Measurements from ENCODE around the gene HSD17B14. TPM values are rescaled to one million over a fixed set of nuclear protein-coding genes. Genes with fewer than 3 reads are reported as not detected.

The HSD17B14 gene
- total RNA-seq, 1 donor from 2014 or later: 24.4 TPM

DNA sequence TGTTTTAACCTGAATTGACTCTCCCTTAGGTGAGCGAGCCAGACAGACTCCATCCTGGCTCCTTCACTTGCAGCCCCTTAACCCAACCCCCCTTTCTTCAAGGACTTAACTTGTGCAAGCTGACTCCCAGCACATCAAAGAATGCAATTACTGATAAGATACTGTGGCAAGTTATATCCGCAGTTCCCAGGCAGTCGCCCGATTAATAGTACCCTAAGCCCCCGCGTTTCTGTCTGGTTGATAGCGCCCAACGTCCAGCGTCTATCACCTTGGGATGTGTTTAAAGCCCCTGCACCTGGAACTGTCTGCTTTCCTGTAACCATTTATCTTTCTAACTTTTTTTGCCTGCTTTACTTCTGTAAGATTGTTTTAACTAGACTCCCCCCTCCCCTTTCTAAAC, 6.2 kb downstream of the HSD17B14 start:
- DNase-seq (ENCODE audit: low spot score): no peak

GRCh38 chr19:48826606-48827020, 9.7 kb downstream of the HSD17B14 start:
- no peak for DNase-seq (ENCODE audit: low spot score)

DNA sequence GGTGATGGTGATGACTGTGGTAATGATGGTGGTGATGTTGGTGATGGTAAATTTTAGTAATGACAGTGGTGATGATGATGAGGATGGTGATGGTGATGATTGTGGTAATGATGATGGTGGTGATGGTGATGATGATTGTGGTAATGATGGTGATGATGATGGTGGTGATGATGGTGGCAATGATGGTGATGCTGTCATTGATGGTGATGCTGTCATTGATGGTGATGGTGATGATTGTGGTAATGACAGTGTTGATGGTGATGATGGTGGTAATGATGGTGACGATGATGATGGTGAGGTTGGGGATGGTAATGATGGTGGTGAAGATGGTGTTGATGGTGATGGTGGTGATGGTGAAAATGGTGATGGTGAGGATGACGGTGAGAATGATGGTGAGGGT, 13.8 kb downstream of the HSD17B14 start:
- no peak for DNase-seq (ENCODE audit: low spot score)

DNA sequence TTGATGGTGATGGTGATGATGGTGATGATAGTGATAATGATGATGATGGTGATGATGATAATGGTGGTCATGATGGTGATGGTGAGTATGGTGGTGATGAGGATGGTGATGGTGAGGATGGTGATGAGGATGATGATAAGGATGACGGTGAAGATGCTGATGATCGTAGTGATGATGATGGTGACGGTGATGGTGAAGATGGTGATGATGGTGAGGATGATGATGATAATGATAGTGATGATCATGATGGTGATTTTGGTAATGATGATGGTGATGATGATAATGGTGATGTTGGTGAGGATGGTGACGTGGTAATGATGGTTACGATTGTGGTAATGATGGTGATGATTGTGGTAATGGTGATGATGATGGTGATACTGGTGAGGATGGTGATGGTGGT, 14.7 kb downstream of the HSD17B14 start:
- DNase-seq (ENCODE audit: low spot score): no peak

DNA sequence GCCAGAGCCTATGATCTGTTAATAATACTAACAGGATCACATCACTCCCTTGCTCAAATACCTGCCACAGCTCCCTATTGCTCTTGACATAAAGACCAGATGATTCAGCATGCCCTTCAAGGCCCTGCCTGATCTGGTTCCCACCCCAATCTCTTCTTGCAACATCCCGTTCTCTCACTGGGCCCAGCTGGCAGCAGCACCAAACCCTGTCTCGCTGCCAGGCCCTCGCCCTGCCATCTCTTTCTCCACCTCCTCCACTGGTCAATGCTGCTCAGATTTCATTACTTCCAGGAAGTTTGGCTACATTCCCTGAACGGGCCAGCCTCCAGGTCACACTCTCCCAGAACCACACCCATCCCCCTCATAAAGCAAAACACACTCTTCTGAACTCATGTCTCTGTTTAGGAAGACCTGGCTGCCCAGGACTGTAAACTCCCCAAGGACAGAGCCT, 16.9 kb downstream of the HSD17B14 start:
- DNase-seq (ENCODE audit: low spot score): peak; percentile 92

- no peak for DNase-seq (ENCODE audit: low spot score)
These were observed 18.0 kb downstream of the HSD17B14 start for GRCh38 chr19:48818234-48818820.

DNA sequence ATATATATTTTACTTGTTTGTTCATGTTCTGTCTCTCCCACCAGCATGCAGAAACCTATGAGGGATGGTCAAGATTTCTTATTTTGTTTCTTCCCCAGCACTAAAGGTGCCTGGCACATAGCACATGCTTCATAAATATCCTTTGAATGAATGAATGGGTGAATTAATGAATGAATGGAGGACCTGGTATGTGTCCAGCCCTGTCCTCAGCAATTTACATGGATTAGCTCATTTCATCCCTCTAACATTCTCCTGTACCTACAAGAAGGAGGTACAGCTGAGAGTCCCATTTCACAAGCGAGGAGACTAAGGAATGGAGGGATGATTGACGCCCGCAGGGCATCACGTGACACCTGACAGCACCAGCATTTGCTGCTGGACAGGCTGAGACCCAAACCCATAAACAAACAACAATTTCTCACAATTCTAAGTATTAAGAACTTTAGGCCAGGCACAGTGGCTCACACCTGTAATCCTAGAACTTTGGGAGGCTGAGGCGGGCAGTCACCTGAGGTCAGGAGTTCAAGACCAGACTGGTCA, 18.6 kb downstream of the HSD17B14 start:
- no peak for DNase-seq (ENCODE audit: low spot score)

- no peak for DNase-seq (ENCODE audit: low spot score)
These were observed 20.3 kb downstream of the HSD17B14 start for GRCh38 chr19:48815870-48816501.

DNA sequence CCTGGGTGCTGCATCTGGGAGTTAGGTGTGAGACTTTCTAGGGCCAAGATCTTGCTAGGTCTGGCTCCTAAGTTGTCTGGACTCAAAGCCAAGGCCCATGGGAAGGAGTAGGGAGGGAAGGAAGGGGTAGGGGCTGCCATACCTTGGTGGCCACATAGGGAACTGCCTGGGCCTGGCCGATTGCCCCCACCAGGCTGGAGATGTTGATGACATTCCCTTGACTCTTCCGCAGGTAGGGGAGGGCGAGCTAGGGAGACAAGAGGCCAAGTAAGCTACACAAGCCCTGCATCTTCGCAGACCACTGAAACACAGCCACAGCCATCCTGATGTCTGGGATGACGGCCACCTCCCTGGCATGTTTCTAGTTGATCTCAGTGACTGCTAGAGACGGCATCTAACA, 21.4 kb downstream of the HSD17B14 start:
- DNase-seq (ENCODE audit: low spot score): no peak

- DNase-seq (ENCODE audit: low spot score): no peak
These were observed 23.0 kb downstream of the HSD17B14 start for GRCh38 chr19:48813123-48813913.

GRCh38 chr19:48812094-48812929, 24.0 kb downstream of the HSD17B14 start:
- peak; percentile 91 for DNase-seq (ENCODE audit: low spot score)

- DNase-seq (ENCODE audit: low spot score): no peak
These were observed 26.1 kb downstream of the HSD17B14 start for GRCh38 chr19:48810151-48810550.

DNA sequence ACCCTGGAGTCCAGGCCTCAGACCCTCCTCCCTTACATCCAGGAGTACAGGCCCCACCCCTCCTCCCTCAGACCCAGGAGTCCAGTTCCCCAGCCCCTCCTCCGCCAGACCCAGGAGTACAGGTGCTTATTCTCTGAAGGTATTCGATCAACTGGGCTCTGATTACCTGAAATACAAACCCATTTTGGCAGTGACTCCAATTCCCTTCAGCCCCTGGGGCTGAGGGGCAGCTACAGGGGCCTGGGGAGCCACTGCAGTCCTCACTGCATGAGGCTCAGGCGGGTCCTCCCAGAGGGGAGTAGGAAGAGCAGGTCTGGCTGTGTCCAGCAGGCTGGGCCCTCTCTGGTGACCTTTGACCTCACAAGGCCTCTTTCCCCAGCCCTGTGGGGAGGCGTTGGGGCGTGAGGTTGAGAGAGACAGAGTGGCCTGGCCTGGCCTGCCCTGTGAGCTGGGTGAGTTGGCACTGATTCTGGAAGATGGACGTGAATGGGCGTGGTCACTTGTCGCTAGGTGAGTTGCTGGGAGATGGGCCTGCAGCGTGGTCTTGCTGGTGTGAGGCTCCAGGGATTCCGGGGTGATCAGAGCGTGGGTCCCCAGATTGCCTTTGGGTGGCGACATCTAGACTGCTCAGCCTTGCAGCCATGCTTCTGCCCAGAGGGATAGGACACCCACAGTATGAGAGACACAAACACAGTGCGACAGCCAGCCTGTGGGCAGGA, 28.5 kb downstream of the HSD17B14 start:
- DNase-seq (ENCODE audit: low spot score): no peak

DNA sequence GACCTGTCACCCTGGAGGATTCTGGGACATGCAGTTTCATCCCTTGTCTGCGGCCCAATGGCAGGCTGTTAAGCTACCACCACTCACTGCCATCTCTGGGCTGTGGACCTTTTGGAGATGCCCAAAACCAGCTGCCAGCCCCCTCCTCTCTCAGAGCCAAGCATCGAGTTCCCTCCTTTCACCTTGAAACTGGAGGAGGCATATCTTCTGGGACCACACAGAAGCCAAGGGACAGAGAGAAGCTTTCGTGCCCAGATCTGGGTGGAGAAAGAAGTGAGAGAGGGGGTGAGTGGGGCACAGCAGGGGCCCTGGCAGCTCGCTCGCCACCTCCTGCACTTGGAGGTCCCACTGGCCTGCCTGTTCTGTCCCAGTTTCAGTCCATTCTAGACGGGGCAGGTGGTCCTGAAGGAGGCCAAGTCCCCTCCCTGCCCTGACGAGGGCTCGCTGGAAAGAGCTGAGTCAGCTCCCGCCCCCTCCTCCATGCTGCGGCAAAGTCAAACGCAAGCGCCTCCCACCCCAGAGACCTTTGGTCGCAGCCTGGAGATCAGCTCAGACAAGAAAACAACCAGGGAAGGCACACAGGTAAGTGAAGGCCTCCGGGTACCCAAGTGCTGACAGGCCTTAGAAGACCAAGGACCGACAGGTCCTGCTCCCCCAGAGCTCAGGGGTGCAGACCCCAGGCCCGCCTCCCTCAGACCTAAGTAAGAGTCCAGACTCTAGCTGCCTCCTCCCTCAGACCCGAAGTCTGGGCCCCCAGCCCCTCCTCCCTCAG, 29.3 kb downstream of the HSD17B14 start:
- no peak for DNase-seq (ENCODE audit: low spot score)

DNA sequence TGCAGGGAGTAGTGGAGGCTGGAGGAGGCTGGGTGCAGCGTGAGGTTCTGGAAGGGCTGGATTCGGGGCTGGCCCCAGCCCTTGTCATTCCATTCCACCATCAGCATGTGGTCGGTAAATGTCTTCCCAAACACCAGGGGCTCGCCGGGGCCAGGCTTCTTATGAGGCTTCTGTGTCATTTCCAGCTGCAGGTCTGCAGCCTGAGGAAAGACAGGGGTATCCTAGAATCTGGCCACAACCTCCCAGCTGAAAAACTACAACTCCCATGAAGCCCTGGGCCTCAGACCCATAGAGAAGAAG, 29.8 kb downstream of the HSD17B14 start:
- no peak for DNase-seq (ENCODE audit: low spot score)

DNA sequence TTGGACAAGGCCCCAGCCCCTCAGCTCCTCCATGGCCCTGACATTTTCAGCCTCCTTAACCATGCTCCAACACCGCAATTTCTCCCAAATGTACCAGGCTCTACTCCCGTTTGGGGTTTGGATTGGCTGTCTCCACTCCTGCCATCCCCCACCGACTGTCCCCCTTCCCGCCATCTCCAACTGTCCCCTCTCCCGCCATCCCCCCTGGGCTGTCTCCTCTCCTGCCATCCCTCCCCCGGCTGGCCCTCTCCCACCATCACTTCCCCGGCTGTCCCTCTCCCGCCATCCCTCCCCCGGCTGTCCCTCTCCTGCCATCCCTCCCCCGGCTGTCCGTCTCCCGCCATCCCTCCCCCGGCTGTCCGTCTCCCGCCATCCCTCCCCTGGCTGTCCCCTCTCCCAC, 30.8 kb downstream of the HSD17B14 start:
- DNase-seq (ENCODE audit: low spot score): no peak

- no peak for DNase-seq (ENCODE audit: low spot score)
These were observed 31.8 kb downstream of the HSD17B14 start for GRCh38 chr19:48804496-48804895.

- DNase-seq (ENCODE audit: low spot score): no peak
These were observed 33.7 kb downstream of the HSD17B14 start for GRCh38 chr19:48802623-48803022.

- DNase-seq (ENCODE audit: low spot score): no peak
These were observed 36.7 kb downstream of the HSD17B14 start for GRCh38 chr19:48799358-48800300.
